ENCODE results near the gene AMBP. TPM values are rescaled to one million over a fixed set of nuclear protein-coding genes. Genes with fewer than 3 reads are reported as not detected.

AMBP gene
- total and polyA plus RNA-seq, 12 donors, result 0.01 TPM; not detected in 11

GRCh38 chr9:114070188-114071103 is 7.7 kb downstream of the AMBP start:
- TF ChIP-seq, protein P1, sequence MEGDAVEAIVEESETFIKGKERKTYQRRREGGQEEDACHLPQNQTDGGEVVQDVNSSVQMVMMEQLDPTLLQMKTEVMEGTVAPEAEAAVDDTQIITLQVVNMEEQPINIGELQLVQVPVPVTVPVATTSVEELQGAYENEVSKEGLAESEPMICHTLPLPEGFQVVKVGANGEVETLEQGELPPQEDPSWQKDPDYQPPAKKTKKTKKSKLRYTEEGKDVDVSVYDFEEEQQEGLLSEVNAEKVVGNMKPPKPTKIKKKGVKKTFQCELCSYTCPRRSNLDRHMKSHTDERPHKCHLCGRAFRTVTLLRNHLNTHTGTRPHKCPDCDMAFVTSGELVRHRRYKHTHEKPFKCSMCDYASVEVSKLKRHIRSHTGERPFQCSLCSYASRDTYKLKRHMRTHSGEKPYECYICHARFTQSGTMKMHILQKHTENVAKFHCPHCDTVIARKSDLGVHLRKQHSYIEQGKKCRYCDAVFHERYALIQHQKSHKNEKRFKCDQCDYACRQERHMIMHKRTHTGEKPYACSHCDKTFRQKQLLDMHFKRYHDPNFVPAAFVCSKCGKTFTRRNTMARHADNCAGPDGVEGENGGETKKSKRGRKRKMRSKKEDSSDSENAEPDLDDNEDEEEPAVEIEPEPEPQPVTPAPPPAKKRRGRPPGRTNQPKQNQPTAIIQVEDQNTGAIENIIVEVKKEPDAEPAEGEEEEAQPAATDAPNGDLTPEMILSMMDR (IDR thresholded peaks at IDR 0.05), result no peak
- no peaks in the 10 kb centered on the region for H3K9me3 ChIP-seq
- no peaks in the 10 kb centered on the region for H3K36me3 ChIP-seq
- intact Hi-C loops (cut with DNase I), result no loop called here
- ATAC-seq (peak in 3 of 8 donors; percentile 14 to 48 (median 16)), DNase-seq (no peak)
- H3K4me3 ChIP-seq, result no peak overlapping the region
- no peak overlapping the region for H3K27ac ChIP-seq
- peaks cover 0 to 10% (median 0%) of the 10 kb centered on the region in 7 donors for H3K27me3 ChIP-seq
- 93 to 95% methylated on average over 17 of the region's 17 CpGs for WGBS, 2 donors
- peaks cover 0 to 13% (median 7%) of the 10 kb centered on the region in 9 donors for H3K4me1 ChIP-seq

DNA sequence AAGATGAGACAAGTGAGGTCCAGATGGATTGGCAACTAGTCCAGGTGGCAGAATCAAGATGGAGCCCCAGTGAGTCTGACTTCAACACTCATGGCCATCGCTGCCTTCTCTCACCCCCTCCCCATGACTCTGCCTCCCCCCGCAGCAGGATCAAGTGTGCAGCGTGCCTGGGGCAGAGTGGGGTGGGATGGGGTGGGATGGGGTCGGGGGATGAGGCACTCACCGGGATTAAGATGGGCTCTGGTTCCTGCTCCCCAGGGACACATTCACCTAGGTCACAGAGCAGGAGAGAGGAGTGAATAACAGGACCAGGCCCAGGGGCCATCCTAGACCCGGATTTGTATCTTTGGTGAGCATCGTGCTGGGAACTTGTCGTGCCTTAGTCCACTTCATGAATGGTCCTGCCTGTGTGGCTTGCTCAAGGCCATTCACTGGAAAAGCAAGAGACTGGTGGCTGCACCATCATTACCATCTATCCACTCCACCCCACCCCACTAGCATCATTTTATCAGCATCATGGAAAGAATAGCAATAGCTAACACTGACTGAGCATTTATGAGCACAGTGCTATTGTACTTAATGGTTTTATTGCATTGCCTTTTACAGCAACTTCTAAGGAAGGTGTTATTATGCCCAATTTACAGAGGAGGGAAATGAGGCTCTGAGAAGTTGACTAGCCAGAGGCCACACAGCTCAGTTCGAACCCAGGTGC is 8.5 kb downstream of the AMBP start:
- Histone ChIP-seq H3K36me3 (no peaks in the 10 kb centered on the region), H3K4me1 (peaks cover 0 to 13% (median 7%) of the 10 kb centered on the region in 9 donors), H3K27me3 (peaks cover 0 to 6% (median 0%) of the 10 kb centered on the region in 7 donors), H3K9me3 (no peaks in the 10 kb centered on the region), H3K4me3 (no peak overlapping the region), H3K27ac (no peak overlapping the region)
- WGBS, 2 donors, result 86 to 90% methylated on average over 9 of the region's 9 CpGs
- intact Hi-C loops (cut with DNase I), result no loop called here
- DNase-seq (no peak), ATAC-seq (no peak)
- TF ChIP-seq, protein P1 (IDR thresholded peaks at IDR 0.05), result no peak

- Histone ChIP-seq H3K9me3 (peaks cover 0 to 5% (median 0%) of the 10 kb centered on the region in 11 donors), H3K4me1 (peaks cover 0 to 3% (median 0%) of the 10 kb centered on the region in 9 donors), H3K36me3 (no peaks in the 10 kb centered on the region), H3K27ac (no peak overlapping the region), H3K4me3 (no peak overlapping the region), H3K27me3 (peaks cover 0 to 18% (median 0%) of the 10 kb centered on the region in 7 donors)
- 86 to 87% methylated on average over 8 of the region's 8 CpGs for WGBS, 2 donors
- no peak for ATAC-seq
- TF ChIP-seq, protein P1 (IDR thresholded peaks at IDR 0.05), result no peak
- intact Hi-C loops (cut with DNase I), result no loop called here
- DNase-seq, result no peak
Observed at GRCh38 chr9:114065304-114065703, 12.8 kb downstream of the AMBP start.

DNA sequence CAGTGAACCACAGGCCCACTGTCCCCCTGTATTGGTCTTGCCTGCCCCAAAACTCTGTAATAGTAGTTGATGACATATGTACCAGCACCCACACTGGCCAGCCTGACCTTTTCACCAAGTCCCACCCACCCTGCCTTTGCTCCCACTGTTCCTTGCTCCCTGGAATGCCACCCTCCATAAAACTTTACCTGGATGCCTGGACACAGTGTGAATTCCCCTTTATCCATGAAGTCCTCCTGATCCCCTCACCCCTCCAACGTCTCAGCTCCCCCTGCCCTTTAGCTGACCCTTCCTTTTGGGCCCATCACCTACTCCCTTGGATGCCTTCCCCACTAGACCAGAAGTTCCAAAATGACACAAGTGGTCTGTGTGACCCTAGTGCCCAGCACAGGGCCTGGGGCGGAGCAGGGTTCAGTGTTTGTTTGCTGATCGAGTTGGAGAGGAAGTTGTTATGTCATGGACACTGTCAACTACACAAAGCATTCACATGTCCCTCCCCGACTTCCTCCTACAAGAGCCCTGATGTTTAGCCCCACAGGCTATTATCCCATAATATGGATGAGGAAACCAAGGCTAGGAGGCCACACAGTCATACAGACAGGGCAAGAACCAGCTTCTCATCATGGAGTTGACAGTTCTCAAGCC is 16.1 kb downstream of the AMBP start:
- peaks cover 0 to 18% (median 0%) of the 10 kb centered on the region in 7 donors for H3K27me3 ChIP-seq
- no peak overlapping the region for H3K27ac ChIP-seq
- WGBS, 2 donors, result 69 to 74% methylated on average over 4 of the region's 4 CpGs
- intact Hi-C loops (cut with DNase I), result no loop called here
- H3K9me3 ChIP-seq, result peaks cover 0 to 5% (median 0%) of the 10 kb centered on the region in 11 donors
- peaks cover 0 to 20% (median 8%) of the 10 kb centered on the region in 9 donors for H3K4me1 ChIP-seq
- H3K4me3 ChIP-seq, result no peak overlapping the region
- no peak for ATAC-seq
- DNase-seq, result no peak
- TF ChIP-seq, protein P1 (IDR thresholded peaks at IDR 0.05), result no peak
- H3K36me3 ChIP-seq, result no peaks in the 10 kb centered on the region
